KOPT-K1 (cell line): ENCODE data around the gene SPACDR.

Experiments used
- H3K27ac ChIP-seq: fragments of 200-600 bp; sonication (generic); 2 replicates; pipeline ENCODE4 v1.5.1; 2016; ENCODE audit warnings: antibody characterized with exemption, mild to moderate bottlenecking, low read depth, low read length; ENCODE audit not compliant: poor library complexity, severe bottlenecking
- H3K36me3 ChIP-seq: fragments of 200-600 bp; sonication (generic); 2 replicates; pipeline ENCODE4 v1.5.1; 2017; ENCODE audit warnings: antibody characterized with exemption, mild to moderate bottlenecking, low read length, moderate library complexity; ENCODE audit not compliant: insufficient read depth
- H3K9me3 ChIP-seq: fragments of 200-600 bp; sonication (generic); 2 replicates; pipeline ENCODE4 v1.5.1; 2017; ENCODE audit warnings: antibody characterized with exemption, low read length, mild to moderate bottlenecking; ENCODE audit not compliant: insufficient read depth, poor library complexity, severe bottlenecking

Gene SPACDR

DNA sequence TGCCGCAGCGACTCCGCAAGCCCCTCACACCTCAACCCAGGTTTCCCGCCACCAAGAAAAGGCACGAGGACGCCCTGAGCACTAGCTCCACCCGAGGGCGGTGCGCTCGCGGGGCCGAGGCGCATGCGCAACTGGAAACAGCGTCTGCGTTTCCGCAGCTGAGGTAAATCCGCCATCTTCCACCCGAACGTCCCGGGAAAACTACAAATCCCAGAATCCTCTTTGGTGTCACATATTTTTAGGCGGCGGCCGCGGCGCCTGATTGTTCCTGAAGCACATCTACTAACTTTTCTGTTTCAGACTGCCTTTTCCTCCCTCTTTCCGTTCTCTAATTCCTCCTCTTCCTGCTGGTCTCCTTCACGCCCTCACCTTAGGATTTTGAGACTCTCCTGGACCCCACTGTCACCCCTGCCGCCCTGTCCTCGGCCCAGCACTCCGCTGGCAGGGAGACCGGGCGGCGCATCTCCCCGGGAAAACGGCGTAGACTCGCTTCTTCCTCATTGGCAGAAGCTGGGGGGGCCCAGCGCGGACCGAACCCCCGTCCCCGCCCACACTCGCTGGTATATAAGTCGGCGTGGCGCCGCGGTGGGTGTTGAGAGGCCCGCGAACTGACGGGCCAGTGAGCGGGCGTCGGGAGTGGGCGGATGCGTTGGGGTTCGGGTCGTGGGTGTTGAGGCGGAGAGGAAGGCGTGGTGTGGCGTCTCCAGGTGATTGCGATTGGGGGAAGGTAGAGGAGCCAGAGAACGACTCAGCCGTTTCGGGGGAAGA is 35.7 kb downstream of the SPACDR start, which contains the start of gene ZCWPW1:
Gene ZCWPW1 (minus strand): TSS at position 505 of the 768 bp plus-strand sequence. CDS start 8,054 bp downstream, outside the sequence.
- Histone ChIP-seq H3K27ac (peak within 1 kb of the TSS; percentile 99), H3K9me3 (peaks cover 6% of the 10 kb centered on the region)

DNA sequence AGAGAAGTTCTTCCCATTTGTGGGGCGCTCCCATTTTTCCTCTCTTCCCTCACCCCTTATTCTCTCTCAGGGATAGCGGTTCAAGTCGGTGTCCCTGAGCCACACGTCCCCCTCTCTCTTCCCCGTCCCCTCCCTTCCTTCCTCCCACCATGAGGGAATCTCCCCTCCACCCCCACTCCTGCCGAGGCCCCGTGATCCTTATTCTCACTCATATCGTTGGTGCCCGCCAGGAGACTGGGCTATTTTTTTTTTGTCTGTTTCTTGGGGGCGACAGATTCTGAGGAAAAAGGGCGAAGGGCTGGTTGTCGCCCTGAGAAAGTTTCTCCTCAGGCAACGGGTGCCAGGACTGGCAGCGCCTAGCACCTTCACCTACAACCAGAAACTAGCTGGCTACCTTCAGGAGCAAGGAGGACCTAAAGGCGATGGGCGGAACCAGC is 36.3 kb downstream of the SPACDR start:
- Histone ChIP-seq H3K9me3 (peaks cover 6% of the 10 kb centered on the region), H3K36me3 (peaks cover 22% of the 10 kb centered on the region), H3K27ac (peak overlapping the region; percentile 99)

More for the DNA sequence above, 35.7 kb downstream of the SPACDR start, which contains the start of gene ZCWPW1:
- peaks cover 28% of the 10 kb centered on the region for H3K36me3 ChIP-seq

DNA sequence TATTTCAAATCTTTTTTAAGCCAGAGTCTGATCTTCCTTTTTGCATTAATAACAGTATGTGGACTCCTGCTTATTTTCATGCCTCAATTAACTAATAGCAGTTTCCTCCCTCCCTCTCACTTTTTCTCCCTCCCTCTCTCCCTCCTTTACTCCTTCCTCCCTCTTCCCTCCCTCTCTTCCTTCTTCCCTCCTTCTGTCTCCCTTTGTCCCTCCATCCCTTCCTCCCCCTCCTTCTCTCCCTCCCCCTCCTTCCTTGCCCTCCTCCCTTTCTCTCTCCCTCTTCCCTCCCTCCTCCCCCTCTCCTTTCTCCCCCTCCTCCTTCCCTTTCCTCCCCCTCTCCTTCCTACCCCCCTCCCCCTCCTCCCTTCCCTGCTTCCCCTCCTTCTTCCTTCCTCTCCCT is 37.5 kb downstream of the SPACDR start:
- Histone ChIP-seq H3K9me3 (peaks cover 6% of the 10 kb centered on the region), H3K27ac (no peak overlapping the region), H3K36me3 (peaks cover 10% of the 10 kb centered on the region)

DNA sequence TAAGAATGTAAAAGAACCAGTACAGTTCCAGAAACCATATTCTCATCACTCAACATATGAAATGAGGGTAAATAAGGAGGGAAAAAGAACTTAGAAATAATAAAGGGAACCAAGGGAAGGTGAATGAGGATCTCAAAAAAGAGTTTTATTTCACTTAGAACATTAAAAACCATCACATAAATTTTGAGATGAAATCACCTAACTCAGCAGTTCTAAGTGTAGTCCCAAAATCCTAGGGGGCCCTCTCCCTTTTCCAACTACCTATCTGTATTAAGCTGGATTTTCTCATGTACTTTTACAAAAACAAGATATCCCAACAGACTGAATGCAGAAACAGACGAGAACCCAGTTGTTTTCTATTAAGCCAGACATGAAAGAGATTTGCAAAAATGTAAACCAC is 38.7 kb downstream of the SPACDR start:
- Histone ChIP-seq H3K27ac (no peak overlapping the region), H3K36me3 (no peaks in the 10 kb centered on the region), H3K9me3 (peaks cover 6% of the 10 kb centered on the region)

DNA sequence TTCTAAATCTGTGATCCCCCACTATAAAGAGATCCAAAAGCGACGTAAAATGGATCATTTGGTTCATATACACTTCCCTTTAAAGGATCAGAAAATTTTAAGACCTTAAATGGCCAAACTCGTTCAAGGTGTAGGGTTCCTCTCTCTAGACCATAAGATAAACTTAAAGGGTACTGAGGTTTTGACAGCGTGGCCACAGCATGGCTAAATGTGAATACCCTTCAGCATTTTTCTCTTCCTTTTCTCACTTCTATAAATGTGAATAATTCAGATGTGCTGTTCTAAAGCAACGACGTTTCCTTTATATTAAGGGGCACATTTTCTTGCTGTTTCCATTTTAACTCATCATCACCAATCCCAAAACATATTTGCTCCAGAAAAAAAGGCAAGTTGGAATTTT is 40.7 kb downstream of the SPACDR start:
- peaks cover 6% of the 10 kb centered on the region for H3K9me3 ChIP-seq
- H3K36me3 ChIP-seq: no peaks in the 10 kb centered on the region
- H3K27ac ChIP-seq: no peak overlapping the region

DNA sequence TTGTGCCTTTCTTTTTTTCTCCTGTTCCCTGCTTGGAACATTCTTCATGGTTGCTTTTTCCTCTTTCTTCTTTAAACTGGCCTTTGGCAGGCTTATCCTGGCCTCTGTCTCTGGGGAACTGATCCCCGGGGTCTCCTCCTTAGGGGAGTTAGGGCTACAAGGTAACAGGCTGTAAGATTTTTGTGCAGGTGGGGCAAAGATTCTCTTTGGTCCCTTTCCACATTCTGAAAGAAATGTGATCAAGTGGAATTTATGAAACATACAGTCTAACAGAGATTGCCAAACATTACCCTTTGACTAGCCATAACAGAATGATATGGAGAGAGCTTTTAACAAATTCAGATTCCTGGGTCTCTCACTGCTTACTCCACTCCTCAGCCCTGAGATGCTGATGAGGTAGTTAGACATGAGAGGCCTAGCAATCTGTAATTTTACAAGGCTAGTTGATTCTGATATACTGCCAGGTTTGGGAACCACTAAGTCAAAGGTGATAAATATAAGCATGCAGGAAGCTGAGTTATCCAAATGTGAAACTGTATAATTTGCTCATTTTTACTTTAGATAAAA is 44.3 kb downstream of the SPACDR start:
- H3K36me3 ChIP-seq: no peaks in the 10 kb centered on the region
- H3K9me3 ChIP-seq: no peaks in the 10 kb centered on the region
- no peak overlapping the region for H3K27ac ChIP-seq

DNA sequence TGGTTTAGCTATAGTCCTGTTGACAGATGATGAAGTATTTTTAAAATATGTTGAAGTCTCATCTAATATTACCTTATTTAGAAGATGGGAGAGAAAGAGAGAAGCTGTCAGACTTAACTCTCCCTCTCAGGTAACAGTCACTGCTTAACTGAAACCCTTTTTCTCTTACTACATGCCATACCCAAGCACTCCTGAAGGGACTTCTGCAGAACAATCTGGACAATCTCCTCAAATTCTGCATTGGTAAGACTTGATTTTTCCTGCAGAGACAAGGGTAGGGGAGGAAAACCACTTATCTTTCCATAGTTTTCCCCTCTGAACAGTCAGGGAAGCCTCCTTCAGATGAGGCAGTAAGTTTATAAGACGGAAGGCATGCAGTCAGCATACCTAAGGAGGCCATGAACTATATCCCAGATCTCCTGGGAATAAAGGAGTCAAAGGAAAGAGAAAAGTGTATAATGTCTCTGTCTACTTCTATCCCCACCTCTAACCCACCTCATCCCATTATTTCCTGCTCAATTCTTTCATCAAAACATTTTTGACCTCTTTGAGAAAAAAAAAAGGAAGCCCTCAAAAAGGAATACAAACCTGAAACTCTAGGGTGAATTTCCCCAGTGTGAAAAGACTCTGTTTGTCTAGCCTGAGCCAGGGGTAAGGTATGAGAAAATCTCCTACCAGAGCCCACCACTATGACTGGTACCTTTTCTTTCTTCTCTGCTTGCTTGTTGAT is 45.0 kb downstream of the SPACDR start:
- no peaks in the 10 kb centered on the region for H3K9me3 ChIP-seq
- H3K36me3 ChIP-seq: no peaks in the 10 kb centered on the region
- no peak overlapping the region for H3K27ac ChIP-seq

DNA sequence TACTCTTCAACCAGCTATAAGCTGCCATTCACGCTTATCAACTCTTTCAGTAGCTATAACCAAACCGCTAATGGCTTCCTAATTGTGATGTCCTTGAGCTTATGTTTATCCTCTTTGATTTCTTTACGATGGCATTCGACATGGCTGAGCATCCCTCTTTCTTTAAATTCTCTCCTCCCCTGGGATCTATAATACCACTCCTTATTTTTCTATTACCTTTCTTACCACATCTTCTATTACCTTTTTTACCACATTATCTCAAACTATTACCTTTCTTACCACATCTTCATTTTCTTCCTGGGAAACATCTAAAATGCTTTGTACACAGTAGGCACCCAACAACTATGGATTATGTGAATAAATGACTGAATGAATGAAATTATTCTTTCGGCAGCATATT is 48.6 kb downstream of the SPACDR start:
- Histone ChIP-seq H3K9me3 (no peaks in the 10 kb centered on the region), H3K36me3 (no peaks in the 10 kb centered on the region), H3K27ac (no peak overlapping the region)

DNA sequence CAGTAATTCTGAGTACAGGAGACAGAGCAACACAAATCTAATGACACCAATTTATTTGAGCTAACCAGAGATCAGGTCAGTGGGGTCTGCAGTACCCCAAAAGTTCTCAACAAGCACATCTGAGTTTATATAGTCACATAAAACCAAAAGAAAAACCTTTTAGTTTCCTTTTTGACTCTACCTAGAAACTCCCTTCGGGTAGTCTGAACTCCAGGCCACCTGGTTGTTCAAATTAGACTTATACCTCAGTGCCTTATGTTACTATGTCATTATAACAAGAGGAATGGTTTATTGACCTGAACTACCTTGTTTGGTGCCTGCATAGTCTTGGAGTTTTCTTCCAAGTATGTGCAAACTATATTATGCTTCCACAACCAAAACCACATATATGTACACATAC is 50.2 kb downstream of the SPACDR start:
- Histone ChIP-seq H3K9me3 (no peaks in the 10 kb centered on the region), H3K36me3 (no peaks in the 10 kb centered on the region), H3K27ac (no peak overlapping the region)

DNA sequence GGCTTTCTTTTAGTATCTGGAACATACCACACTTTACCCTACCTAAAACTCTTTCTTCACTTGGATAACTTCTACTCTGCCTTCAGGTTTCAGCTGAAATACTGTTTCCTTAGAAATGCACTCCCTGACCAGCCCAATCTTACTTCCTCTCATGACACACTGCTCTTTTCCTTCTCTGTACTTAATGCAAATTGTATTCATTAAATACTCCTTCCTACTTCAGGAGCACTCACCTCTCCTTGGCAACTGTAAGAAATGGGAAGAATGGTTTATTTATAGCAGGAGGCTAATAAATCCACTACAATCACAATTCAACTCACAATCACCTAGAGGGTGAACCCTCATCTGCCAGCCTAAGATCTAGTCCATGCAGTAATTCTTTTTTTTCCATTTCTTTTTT is 50.7 kb downstream of the SPACDR start:
- Histone ChIP-seq H3K27ac (no peak overlapping the region), H3K36me3 (no peaks in the 10 kb centered on the region), H3K9me3 (no peaks in the 10 kb centered on the region)

DNA sequence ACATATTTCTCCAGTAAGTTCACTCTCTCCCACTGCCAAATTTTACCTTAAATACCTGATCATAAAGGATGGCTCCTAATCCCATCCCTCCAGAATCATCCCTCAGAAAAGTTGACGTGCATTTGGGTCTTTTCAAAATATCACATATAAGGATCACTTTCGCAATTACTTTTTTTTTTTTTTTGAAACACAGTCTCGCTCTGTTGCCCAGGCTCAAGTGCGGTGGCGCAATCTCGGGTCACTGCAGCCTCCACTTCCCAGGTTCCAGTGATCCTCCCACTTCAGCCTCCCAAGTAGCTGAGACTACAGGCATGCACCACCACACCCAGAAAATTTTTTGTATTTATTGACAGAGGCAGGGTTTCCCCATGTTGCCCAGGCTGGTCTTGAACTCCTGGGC is 53.0 kb downstream of the SPACDR start:
- Histone ChIP-seq H3K9me3 (no peaks in the 10 kb centered on the region), H3K27ac (no peak overlapping the region), H3K36me3 (no peaks in the 10 kb centered on the region)

DNA sequence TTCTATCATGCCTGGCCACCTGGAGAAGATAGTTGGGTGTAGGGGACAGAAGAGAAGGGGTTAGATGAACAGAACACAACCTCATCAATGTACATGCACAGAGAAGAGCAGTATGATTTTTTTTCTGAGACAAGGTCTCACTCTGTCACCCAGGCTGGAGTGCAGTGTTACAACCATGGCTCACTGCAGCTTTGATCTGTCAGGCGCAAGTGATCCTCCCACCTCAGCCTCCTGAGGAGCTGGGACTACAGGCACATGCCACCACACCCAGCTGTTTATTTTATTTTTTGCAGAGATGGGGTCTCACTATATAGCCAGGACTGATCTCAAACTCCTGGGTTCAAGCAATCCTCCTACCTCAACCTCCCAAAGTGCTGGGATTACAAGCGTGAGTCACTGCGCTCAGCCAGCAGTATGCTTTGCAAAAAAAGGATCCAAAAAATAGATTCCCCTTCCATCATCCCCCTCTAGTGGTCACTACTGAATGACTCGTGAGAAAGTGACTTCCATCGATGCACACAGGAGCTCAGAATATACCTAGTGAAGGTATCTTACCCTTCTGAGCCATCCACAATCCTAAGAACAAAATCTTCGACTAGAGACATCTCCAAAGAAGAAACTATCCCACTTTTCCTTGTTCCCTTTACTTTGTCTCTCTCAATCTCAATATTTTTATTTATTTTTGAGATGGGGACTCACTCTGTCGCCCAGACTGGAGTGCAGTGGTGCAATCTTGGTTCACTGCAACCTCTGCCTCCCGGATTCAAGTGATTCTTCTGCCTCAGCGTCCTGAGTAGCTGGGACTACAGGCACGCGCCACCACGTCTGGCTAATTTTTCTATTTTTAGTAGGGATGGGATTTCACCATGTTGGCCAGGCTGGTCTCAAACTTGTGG is 56.5 kb downstream of the SPACDR start:
- Histone ChIP-seq H3K36me3 (no peaks in the 10 kb centered on the region), H3K27ac (no peak overlapping the region), H3K9me3 (no peaks in the 10 kb centered on the region)

DNA sequence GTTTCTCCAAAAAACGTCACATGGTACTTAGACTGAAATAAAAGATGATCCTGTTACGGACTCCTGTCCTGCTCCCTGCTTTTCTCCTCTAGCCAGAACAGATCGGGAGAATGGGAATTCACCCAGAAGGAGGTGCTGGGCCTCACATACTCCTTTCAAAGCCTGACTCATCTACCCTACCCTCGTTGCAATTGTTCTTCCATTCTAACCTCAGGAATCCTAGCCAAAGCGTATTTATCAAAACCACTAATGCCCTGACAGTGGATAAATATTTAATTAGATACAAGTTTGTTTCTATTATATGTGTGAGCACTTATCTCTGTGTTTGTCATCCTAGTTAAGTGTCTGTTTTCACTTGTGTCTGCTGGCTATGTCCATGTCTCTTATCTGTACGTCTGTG is 57.3 kb downstream of the SPACDR start:
- Histone ChIP-seq H3K9me3 (no peaks in the 10 kb centered on the region), H3K27ac (no peak overlapping the region), H3K36me3 (no peaks in the 10 kb centered on the region)
